Measurements from ENCODE around the gene TRIO. TPM values are rescaled to one million over a fixed set of nuclear protein-coding genes. Genes with fewer than 3 reads are reported as not detected.

TRIO gene
- total RNA-seq, 2 experiments from 2014 or later: 4.1 to 6.5 TPM

GRCh38 chr5:14402424-14402823 is 259.3 kb downstream of the TRIO start:
- H3K4me1 Mint-ChIP-seq (ENCODE audit: low read depth): peaks cover 15% of the 10 kb centered on the region
- Histone ChIP-seq H3K4me1 (ENCODE audit: insufficient read depth, low read length) (no peaks in the 10 kb centered on the region), H3K36me3 (ENCODE audit: insufficient read depth, low read length) (no peaks in the 10 kb centered on the region), H3K27me3 (ENCODE audit: control insufficient read depth in 1 of 2, insufficient read depth in 2 of 2, low read length in 2 of 2) (no peaks in the 10 kb centered on the region), H3K9me3 (ENCODE audit: control insufficient read depth in 1 of 2, insufficient read depth in 1 of 2, low read length in 2 of 2) (peaks cover 0 to 10% of the 10 kb centered on the region in 2 experiments), H3K27ac (ENCODE audit: low read depth in 1 of 2, low read length in 2 of 2) (no peak overlapping the region), H3K4me3 (ENCODE audit: low read length) (no peak overlapping the region)
- no peaks in the 10 kb centered on the region for H3K9me3 Mint-ChIP-seq
- H3K27me3 Mint-ChIP-seq: no peaks in the 10 kb centered on the region
- no peak for DNase-seq
- no peak for TF ChIP-seq CTCF (IDR thresholded peaks at IDR 0.05)
- H3K36me3 Mint-ChIP-seq (ENCODE audit: low read depth): no peaks in the 10 kb centered on the region
- POLR2A ChIA-PET: no interaction called here
- no peak overlapping the region for H3K4me3 Mint-ChIP-seq
- CTCF ChIA-PET: no interaction called here
- ATAC-seq (ENCODE audit: poor library complexity): no peak
- intact Hi-C loops (cut with DNase I, micrococcal nuclease): no loop called here
- H3K27ac Mint-ChIP-seq: peak overlapping the region; percentile 2

GRCh38 chr5:14404780-14405179 is 261.6 kb downstream of the TRIO start:
- H3K9me3 ChIP-seq (ENCODE audit: control insufficient read depth in 1 of 2, insufficient read depth in 1 of 2, low read length in 2 of 2): peaks cover 0 to 10% of the 10 kb centered on the region in 2 experiments
- H3K27me3 ChIP-seq (ENCODE audit: control insufficient read depth in 1 of 2, insufficient read depth in 2 of 2, low read length in 2 of 2): no peaks in the 10 kb centered on the region
- CTCF ChIA-PET: no interaction called here
- no peak overlapping the region for H3K27ac ChIP-seq (ENCODE audit: low read depth in 1 of 2, low read length in 2 of 2)
- POLR2A ChIA-PET: no interaction called here
- no peaks in the 10 kb centered on the region for H3K4me1 ChIP-seq (ENCODE audit: insufficient read depth, low read length)
- H3K4me1 Mint-ChIP-seq (ENCODE audit: low read depth): peaks cover 15% of the 10 kb centered on the region
- H3K36me3 ChIP-seq (ENCODE audit: insufficient read depth, low read length): no peaks in the 10 kb centered on the region
- H3K4me3 ChIP-seq (ENCODE audit: low read length): no peak overlapping the region
- no peak for ATAC-seq (ENCODE audit: poor library complexity)
- TF ChIP-seq CTCF (IDR thresholded peaks at IDR 0.05): no peak
- H3K27ac Mint-ChIP-seq: no peak overlapping the region
- H3K27me3 Mint-ChIP-seq: no peaks in the 10 kb centered on the region
- H3K36me3 Mint-ChIP-seq (ENCODE audit: low read depth): no peaks in the 10 kb centered on the region
- intact Hi-C loops (cut with DNase I, micrococcal nuclease): no loop called here
- DNase-seq: no peak
- no peaks in the 10 kb centered on the region for H3K9me3 Mint-ChIP-seq
- no peak overlapping the region for H3K4me3 Mint-ChIP-seq

GRCh38 chr5:14405267-14405666 is 262.1 kb downstream of the TRIO start:
- Mint-ChIP-seq H3K36me3 (ENCODE audit: low read depth) (no peaks in the 10 kb centered on the region), H3K27ac (no peak overlapping the region), H3K9me3 (no peaks in the 10 kb centered on the region), H3K27me3 (no peaks in the 10 kb centered on the region), H3K4me3 (no peak overlapping the region), H3K4me1 (ENCODE audit: low read depth) (peaks cover 15% of the 10 kb centered on the region)
- no peak overlapping the region for H3K27ac ChIP-seq (ENCODE audit: low read depth in 1 of 2, low read length in 2 of 2)
- no peaks in the 10 kb centered on the region for H3K27me3 ChIP-seq (ENCODE audit: control insufficient read depth in 1 of 2, insufficient read depth in 2 of 2, low read length in 2 of 2)
- no peaks in the 10 kb centered on the region for H3K4me1 ChIP-seq (ENCODE audit: insufficient read depth, low read length)
- H3K9me3 ChIP-seq (ENCODE audit: control insufficient read depth in 1 of 2, insufficient read depth in 1 of 2, low read length in 2 of 2): peaks cover 0 to 10% of the 10 kb centered on the region in 2 experiments
- intact Hi-C loops (cut with DNase I, micrococcal nuclease): no loop called here
- no peak for TF ChIP-seq CTCF (IDR thresholded peaks at IDR 0.05)
- no peaks in the 10 kb centered on the region for H3K36me3 ChIP-seq (ENCODE audit: insufficient read depth, low read length)
- ATAC-seq (ENCODE audit: poor library complexity) (no peak), DNase-seq (no peak)
- ChIA-PET POLR2A (no interaction called here), CTCF (no interaction called here)
- H3K4me3 ChIP-seq (ENCODE audit: low read length): no peak overlapping the region
